ENCODE data around the gene MT1H. TPM values are rescaled to one million over a fixed set of nuclear protein-coding genes. Genes with fewer than 3 reads are reported as not detected.

Gene MT1H
- total RNA-seq, 2 donors from 2014 or later = 4.9 to 8.8 TPM

DNA sequence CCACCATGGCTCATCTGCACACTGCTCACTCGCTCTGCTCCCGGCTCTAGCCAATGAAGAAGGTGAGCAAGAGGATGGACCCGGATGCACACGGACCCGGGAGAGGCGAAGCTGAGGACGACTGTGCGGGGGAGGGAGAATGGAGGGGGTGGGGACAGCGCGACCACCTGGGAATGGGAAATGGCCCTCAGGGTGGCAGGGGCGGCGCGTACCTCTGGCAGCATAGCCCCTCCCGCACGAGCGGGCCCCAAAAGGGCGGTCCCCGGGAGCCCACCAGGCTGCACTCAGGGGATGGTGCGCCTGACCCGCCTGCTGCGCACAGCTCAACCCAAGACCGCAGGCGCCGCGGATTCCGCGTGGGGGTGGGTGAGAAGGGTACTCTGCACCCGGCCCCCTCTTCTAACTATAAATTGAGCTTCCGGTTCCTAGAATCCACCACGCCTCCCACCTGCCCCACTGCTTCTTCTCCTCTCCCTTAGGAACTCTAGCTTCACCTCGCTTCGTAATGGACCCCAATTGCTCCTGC, 6.1 kb downstream of the MT1H start:
- no peaks in the 10 kb centered on the region for H3K9me3 ChIP-seq
- no peaks in the 10 kb centered on the region for H3K27me3 ChIP-seq
- H3K36me3 ChIP-seq (replicated peaks in 1 of 2; ENCODE audit: insufficient read depth in 1 of 2, low read depth in 2 of 2) = no peaks in the 10 kb centered on the region
- DNase-seq = no peak
- ATAC-seq = no peak
- no peak overlapping the region for H3K27ac ChIP-seq
- no peak overlapping the region for H3K4me3 ChIP-seq
- intact Hi-C loops (cut with DNase I) = no loop called here
- peaks cover 40% of the 10 kb centered on the region for H3K4me1 ChIP-seq
- 36 to 67% methylated on average over 21 to 23 of the region's 32 CpGs for WGBS, 2 donors
- TF ChIP-seq, protein P1, sequence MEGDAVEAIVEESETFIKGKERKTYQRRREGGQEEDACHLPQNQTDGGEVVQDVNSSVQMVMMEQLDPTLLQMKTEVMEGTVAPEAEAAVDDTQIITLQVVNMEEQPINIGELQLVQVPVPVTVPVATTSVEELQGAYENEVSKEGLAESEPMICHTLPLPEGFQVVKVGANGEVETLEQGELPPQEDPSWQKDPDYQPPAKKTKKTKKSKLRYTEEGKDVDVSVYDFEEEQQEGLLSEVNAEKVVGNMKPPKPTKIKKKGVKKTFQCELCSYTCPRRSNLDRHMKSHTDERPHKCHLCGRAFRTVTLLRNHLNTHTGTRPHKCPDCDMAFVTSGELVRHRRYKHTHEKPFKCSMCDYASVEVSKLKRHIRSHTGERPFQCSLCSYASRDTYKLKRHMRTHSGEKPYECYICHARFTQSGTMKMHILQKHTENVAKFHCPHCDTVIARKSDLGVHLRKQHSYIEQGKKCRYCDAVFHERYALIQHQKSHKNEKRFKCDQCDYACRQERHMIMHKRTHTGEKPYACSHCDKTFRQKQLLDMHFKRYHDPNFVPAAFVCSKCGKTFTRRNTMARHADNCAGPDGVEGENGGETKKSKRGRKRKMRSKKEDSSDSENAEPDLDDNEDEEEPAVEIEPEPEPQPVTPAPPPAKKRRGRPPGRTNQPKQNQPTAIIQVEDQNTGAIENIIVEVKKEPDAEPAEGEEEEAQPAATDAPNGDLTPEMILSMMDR (IDR thresholded peaks at IDR 0.05) = no peak
- no peak for TF ChIP-seq POLR2A (IDR thresholded peaks at IDR 0.05)

DNA sequence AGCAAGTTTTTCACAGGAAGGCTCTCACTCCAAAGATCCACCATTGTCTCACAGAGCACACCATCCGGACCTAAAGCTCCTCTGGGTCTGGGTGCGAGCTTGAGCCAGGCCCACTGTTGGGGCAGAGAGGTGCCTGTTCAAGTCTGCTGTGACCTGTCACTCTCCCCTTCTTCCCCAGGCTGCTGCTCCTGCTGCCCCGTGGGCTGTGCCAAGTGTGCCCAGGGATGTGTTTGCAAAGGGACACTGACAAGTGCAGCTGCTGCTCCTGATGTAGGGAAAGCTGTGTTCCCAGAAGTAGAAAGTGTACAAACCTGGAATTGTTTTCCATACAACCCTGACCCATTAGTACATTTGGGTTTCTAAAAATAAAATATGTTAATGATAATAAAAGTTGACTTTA, 7.9 kb downstream of the MT1H start:
- Histone ChIP-seq H3K9me3 (no peaks in the 10 kb centered on the region), H3K4me3 (no peak overlapping the region), H3K27me3 (no peaks in the 10 kb centered on the region), H3K4me1 (peaks cover 46% of the 10 kb centered on the region), H3K27ac (peak overlapping the region; percentile 36 to 67 (median 53)), H3K36me3 (replicated peaks in 1 of 2; ENCODE audit: insufficient read depth in 1 of 2, low read depth in 2 of 2) (no peaks in the 10 kb centered on the region)
- WGBS, 2 donors = 42 to 50% methylated on average over 1 to 3 of the region's 3 CpGs
- no peak for TF ChIP-seq POLR2A (IDR thresholded peaks at IDR 0.05)
- TF ChIP-seq, protein P1 (IDR thresholded peaks at IDR 0.05) = no peak
- intact Hi-C loops (cut with DNase I) = no loop called here
- DNase-seq (peak; percentile 69 to 87 (median 83)), ATAC-seq (peak; percentile 22)

GRCh38 chr16:56679078-56679730, 9.6 kb downstream of the MT1H start:
- no peak for TF ChIP-seq POLR2A (IDR thresholded peaks at IDR 0.05)
- TF ChIP-seq, protein P1 (IDR thresholded peaks at IDR 0.05) = no peak
- Histone ChIP-seq H3K36me3 (replicated peaks in 1 of 2; ENCODE audit: insufficient read depth in 1 of 2, low read depth in 2 of 2) (no peaks in the 10 kb centered on the region), H3K27me3 (no peaks in the 10 kb centered on the region), H3K4me3 (no peak overlapping the region), H3K9me3 (no peaks in the 10 kb centered on the region), H3K27ac (peak overlapping the region in 1 of 4 donors; percentile 41), H3K4me1 (peaks cover 56% of the 10 kb centered on the region)
- 63 to 74% methylated on average over 3 of the region's 3 CpGs for WGBS, 2 donors
- intact Hi-C loops (cut with DNase I) = no loop called here
- ATAC-seq (no peak), DNase-seq (peak in 1 of 4 donors; percentile 4)

DNA sequence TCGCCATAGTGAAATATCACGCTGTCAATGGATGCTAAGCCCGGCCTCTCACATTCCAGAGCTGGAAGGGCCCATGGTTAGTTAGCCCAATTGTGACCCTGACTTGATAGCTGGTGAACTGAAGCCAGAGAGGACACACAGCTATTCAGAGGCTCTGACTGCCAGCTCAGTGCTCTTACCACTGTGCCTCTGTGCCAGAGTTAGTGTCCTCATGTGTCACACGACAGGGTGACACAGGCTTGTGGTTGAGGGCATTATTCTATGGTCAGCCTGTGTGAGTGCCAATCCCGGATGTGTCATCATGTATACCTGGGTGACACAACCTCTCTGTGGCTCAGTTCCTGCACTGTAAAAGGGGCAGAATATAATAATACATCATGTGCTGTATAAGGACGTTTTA, 10.2 kb downstream of the MT1H start:
- peaks cover 61% of the 10 kb centered on the region for H3K4me1 ChIP-seq
- peak overlapping the region in 1 of 4 donors; percentile 41 for H3K27ac ChIP-seq
- intact Hi-C loops (cut with DNase I) = no loop called here
- no peaks in the 10 kb centered on the region for H3K9me3 ChIP-seq
- DNase-seq = peak in 2 of 4 donors; percentile 5 to 8
- no peak overlapping the region for H3K4me3 ChIP-seq
- TF ChIP-seq, protein P1 (IDR thresholded peaks at IDR 0.05) = no peak
- TF ChIP-seq POLR2A (IDR thresholded peaks at IDR 0.05) = no peak
- H3K36me3 ChIP-seq (replicated peaks in 1 of 2; ENCODE audit: insufficient read depth in 1 of 2, low read depth in 2 of 2) = no peaks in the 10 kb centered on the region
- WGBS, 2 donors = 77 to 85% methylated on average over 5 to 6 of the region's 6 CpGs
- no peaks in the 10 kb centered on the region for H3K27me3 ChIP-seq
- no peak for ATAC-seq
